ENCODE data around the gene SYNC. TPM values are rescaled to one million over a fixed set of nuclear protein-coding genes. Genes with fewer than 3 reads are reported as not detected.
A peak's percentile ranks its signal among the peaks of the same experiment; 100 is the strongest.

Gene SYNC
- total and polyA plus RNA-seq, 2 donors (not counting 3 experiments of a cell fraction or from before 2014, with no cell fraction given), result 3.5 to 9.4 TPM

DNA sequence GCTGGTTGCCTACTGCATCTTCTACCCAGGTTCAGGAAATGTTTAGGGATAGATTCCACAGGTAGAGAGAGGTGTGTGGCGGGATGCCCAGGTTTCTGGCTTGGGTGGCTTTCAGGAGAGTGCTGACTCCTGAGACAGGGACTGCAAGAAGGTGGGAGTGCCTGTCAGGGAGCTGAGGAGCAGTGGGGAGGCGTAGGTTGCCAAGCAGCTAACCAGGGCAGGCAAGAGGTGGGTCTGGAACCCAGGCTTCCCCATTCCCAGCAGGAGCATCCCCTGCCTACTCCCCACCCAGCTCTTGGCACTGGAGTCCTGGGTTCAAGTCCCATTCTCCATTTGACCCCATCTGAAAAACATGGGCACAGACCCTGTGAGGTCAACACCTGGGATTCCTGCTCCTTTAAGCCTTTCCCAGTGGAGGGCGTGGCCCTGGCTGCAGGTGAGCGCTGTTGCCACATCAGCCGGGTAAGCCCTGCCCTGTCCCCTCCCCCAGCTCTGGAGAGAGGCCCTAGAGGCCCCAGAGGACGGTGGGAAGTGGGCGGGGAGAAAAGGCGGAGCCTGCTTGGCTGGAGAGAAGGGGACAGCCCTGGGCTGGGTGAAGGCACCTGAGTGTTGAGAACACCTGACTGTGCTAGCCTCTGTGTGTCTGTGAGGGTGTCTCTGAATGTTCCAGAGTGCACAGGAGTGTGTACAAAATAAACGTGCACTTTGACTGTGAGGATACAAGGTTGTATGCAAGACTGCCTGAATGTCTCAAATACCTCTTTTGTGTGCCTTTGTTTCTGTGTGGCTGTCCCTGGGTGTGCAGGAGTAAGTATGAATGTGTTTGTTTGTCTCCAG, 14.0 kb upstream of the SYNC start:
- ChIA-PET POLR2A (no interaction called here), CTCF (interaction anchor here (1.5 to 9.1 kb wide), 3 partner anchors 13 to 56 kb away, joined by 3 to 392 read pairs (median 5); no protein-coding TSS in a partner anchor)
- Histone ChIP-seq H3K27me3 (ENCODE audit: control insufficient read depth in 2 of 2, insufficient read depth in 2 of 2, low read length in 2 of 2) (no peaks in the 10 kb centered on the region), H3K9me1 (replicated peaks; ENCODE audit: control insufficient read depth, extremely low read depth, insufficient read depth, low read length) (no peaks in the 10 kb centered on the region), H4K20me1 (replicated peaks; ENCODE audit: control insufficient read depth, extremely low read depth, insufficient read depth, low read length) (no peaks in the 10 kb centered on the region), H3K9ac (replicated peaks; ENCODE audit: extremely low read depth, insufficient read depth, low read length) (no peak overlapping the region), H3K27ac (ENCODE audit: insufficient read depth, low read depth, low read length) (no peak overlapping the region), H3K4me2 (ENCODE audit: insufficient read depth, low read length) (no peak overlapping the region), H3K4me1 (ENCODE audit: control insufficient read depth, extremely low read depth, insufficient read depth, low read length) (no peaks in the 10 kb centered on the region), H3K4me3 (replicated peaks in 1 of 3; ENCODE audit: insufficient read depth in 1 of 3, low read depth in 1 of 3, low read length in 3 of 3) (no peak overlapping the region), H3K9me3 (replicated peaks; ENCODE audit: control insufficient read depth, insufficient read depth, low read length) (no peaks in the 10 kb centered on the region), H2AFZ (ENCODE audit: low read depth, low read length) (peak overlapping the region; percentile 15), H3K36me3 (ENCODE audit: control insufficient read depth in 2 of 2, extremely low read depth in 1 of 2, insufficient read depth in 2 of 2, low read length in 2 of 2) (no peaks in the 10 kb centered on the region), H3K79me2 (ENCODE audit: control insufficient read depth, insufficient read depth, low read length) (no peaks in the 10 kb centered on the region)
- dilution Hi-C loops (cut with MboI; ENCODE audit: extremely low pct_ligation_motif_present, low sequenced_read_pairs), result no loop called here
- intact Hi-C loops (cut with micrococcal nuclease), result no loop called here
- FAIRE-seq, result peak; percentile 4
- BruUV-seq (replicated peaks), result no TSS peak
- TF ChIP-seq CTCF (IDR thresholded peaks at IDR 0.05; ENCODE audit: extremely low read depth in 1 of 2, insufficient read depth in 1 of 2, low read depth in 1 of 2, low read length in 2 of 2), result no peak
- no peak for TF ChIP-seq POLR2AphosphoS5 (IDR thresholded peaks at IDR 0.05; ENCODE audit: insufficient read depth, low read depth, low read length)
- TF ChIP-seq POLR2A (IDR thresholded peaks at IDR 0.05; ENCODE audit: low read depth, low read length), result no peak
- no peak for TF ChIP-seq FOS (IDR thresholded peaks at IDR 0.05; ENCODE audit: borderline replicate concordance, insufficient read depth, low read length)
- TF ChIP-seq JUN (IDR thresholded peaks at IDR 0.05; ENCODE audit: borderline replicate concordance, insufficient read depth, insufficient read length, low read depth), result no peak
- no peak for TF ChIP-seq GATA2 (IDR thresholded peaks at IDR 0.05; ENCODE audit: insufficient read depth, insufficient read length, low read depth, low read length)
- no peak for TF ChIP-seq MYC (IDR thresholded peaks at IDR 0.05; ENCODE audit: low read depth, low read length)
- TF ChIP-seq MAX (IDR thresholded peaks at IDR 0.05; ENCODE audit: insufficient read depth, insufficient read length), result no peak
- TF ChIP-seq EZH2 (IDR thresholded peaks at IDR 0.05; ENCODE audit: borderline replicate concordance, low read depth, low read length, severe bottlenecking), result no peak
- DNase-seq (ENCODE audit: low read depth, low spot score), result no peak
